Chondrocyte (in vitro differentiated cells): Measurements from ENCODE around the gene SECTM1. TPM values are rescaled to one million over a fixed set of nuclear protein-coding genes. Genes with fewer than 3 reads are reported as not detected.

ENCODE experiments used
- DNase-seq: peaks from one replicate; pipeline ENCODE4 v3.0.0; 2021; ENCODE audit warnings: mixed read lengths, low spot score
- H3K27ac Mint-ChIP-seq: one replicate; pipeline ENCODE4 v1.8.0; 2021; ENCODE audit warnings: mild to moderate bottlenecking, moderate library complexity, mixed read lengths; ENCODE audit not compliant: unreplicated experiment
- H3K27me3 Mint-ChIP-seq: 2 replicates; pipeline ENCODE4 v1.8.0; 2021; ENCODE audit warnings: low read depth, mixed read lengths
- H3K36me3 Mint-ChIP-seq: 2 replicates; pipeline ENCODE4 v1.8.0; 2021; ENCODE audit warnings: low read depth, mixed read lengths
- H3K4me1 Mint-ChIP-seq: 2 replicates; pipeline ENCODE4 v1.8.0; 2021; ENCODE audit warnings: low read depth, mild to moderate bottlenecking, mixed read lengths
- H3K4me3 Mint-ChIP-seq: one replicate; pipeline ENCODE4 v1.8.0; 2021; ENCODE audit warnings: mild to moderate bottlenecking, moderate library complexity, mixed read lengths; ENCODE audit not compliant: unreplicated experiment
- H3K9me3 Mint-ChIP-seq: 2 replicates; pipeline ENCODE4 v1.8.0; 2021; ENCODE audit warnings: low read depth, mixed read lengths
- total RNA-seq: library from RNA; stranded (reverse); gene quantifications from 3 replicates; pipeline ENCODE4 v1.2.1, GENCODE V29; 2021
- TF ChIP-seq, protein P1 (sequence below): fragments of 200-600 bp; sonication (generic); IDR thresholded peaks from 2 replicates; pipeline ENCODE4 v1.5.0; 2021; ENCODE audit warnings: antibody characterized with exemption, mild to moderate bottlenecking, moderate library complexity

The SECTM1 gene
- total RNA-seq, 1 donor from 2014 or later = 2.1 TPM

DNA sequence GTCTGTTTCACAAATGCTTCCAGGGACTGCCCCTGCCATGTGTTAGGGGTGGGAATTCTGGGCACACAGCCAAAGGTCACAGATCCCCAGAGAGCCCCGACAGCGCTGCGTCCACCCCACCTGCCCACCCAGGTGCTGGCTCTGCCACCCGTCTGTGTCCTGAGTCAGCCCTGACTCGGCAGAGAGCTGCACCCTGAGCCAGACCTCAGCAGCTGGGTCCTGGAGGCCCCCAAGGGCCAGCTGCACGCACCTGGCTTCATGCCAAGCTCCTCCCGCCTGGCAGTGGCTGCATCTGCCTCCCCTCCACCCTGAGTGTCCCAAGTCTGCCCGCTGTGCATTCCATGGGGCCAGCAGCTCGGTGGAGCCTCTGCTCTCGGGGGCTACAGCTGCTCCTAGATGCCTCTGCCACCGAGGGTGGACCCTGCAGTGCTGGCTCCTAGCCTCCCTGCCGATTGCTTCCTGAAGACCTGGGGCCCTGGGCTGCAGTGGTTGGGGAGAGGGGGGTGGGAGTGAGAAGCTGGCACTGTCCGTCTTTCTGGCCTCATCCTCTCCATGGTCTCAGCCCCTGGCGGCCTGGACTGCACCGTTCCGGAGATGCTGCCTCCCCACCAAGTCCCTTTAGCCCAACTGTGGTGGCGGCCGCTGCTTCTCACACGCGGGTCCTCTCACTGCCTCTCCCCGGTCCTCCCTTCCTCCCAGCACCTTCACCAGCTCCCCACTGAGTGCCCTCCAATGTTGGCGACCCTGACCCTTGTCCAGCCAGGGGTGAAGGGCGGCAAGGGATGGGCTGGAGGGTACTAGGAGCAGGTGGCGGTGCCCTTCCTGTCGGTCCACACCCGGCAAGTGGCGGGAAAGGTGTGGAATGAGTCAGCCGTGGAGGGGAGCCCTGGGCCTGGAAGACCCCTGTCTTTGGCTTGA is 3.0 kb downstream of the SECTM1 start:
- no peak for DNase-seq
- Mint-ChIP-seq H3K9me3 (no peaks in the 10 kb centered on the region), H3K27me3 (peaks cover 6% of the 10 kb centered on the region), H3K4me3 (no peak overlapping the region), H3K36me3 (no peaks in the 10 kb centered on the region), H3K27ac (no peak overlapping the region), H3K4me1 (peaks cover 35% of the 10 kb centered on the region)
- TF ChIP-seq, protein P1, sequence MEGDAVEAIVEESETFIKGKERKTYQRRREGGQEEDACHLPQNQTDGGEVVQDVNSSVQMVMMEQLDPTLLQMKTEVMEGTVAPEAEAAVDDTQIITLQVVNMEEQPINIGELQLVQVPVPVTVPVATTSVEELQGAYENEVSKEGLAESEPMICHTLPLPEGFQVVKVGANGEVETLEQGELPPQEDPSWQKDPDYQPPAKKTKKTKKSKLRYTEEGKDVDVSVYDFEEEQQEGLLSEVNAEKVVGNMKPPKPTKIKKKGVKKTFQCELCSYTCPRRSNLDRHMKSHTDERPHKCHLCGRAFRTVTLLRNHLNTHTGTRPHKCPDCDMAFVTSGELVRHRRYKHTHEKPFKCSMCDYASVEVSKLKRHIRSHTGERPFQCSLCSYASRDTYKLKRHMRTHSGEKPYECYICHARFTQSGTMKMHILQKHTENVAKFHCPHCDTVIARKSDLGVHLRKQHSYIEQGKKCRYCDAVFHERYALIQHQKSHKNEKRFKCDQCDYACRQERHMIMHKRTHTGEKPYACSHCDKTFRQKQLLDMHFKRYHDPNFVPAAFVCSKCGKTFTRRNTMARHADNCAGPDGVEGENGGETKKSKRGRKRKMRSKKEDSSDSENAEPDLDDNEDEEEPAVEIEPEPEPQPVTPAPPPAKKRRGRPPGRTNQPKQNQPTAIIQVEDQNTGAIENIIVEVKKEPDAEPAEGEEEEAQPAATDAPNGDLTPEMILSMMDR = no peak

DNA sequence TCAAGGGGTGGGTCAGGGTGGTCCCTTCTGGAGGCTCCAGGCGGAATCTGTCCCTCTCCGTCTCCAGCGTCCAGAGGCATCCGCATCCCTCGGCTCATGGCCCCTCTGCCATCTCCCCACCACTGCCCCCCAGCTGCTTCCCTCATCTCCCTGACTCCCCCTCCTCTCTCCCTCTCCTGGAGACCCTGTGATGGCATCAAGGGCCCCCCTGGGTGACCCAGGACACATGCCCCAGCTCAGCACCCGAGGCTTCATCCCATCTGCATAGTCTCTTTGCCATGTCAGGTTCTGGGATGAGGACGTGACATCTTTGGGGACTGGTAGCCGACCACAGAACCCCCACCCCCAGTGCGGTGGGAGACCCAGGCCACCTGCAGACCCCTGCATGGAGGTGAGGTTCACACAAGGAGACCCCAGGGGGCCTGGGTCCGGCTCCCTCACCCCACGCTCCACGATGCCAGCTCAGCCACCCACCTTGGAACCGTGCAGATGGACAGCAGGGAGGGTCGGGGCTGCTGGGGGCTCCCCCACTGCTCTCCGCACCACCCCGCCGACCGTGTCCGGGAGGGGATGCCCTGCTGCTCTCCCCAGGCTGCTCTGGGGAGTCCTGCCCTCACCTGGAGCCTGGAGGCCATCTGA is 3.8 kb downstream of the SECTM1 start:
- TF ChIP-seq, protein P1 = no peak
- Mint-ChIP-seq H3K4me3 (no peak overlapping the region), H3K27me3 (peaks cover 5% of the 10 kb centered on the region), H3K36me3 (no peaks in the 10 kb centered on the region), H3K9me3 (no peaks in the 10 kb centered on the region), H3K27ac (no peak overlapping the region), H3K4me1 (peaks cover 31% of the 10 kb centered on the region)
- no peak for DNase-seq

DNA sequence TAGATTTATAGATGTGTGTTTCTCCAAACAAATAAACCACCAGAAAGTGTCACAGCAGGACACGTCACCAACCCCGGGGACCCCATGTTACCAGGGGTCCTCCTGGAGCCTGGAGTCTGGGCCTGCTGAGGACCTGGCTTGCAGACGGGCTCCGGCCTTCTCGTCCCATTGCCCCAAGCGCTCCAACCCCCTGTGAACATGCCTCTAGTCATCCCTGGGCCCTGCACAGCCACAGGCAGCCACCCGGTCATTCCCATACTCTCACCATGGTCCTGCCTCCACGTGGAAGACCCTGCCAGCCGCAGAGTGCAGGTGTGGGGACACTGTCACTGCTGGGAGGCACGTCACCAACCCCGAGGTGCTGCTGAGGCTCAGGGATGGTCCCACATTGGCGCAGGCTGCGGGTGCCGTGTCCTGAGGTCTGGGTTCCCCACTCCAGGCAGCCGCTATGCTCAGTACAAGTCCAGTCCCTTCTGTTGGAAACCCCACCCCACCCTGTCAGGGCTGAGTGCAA is 4.5 kb downstream of the SECTM1 start:
- no peak for DNase-seq
- Mint-ChIP-seq H3K4me3 (no peak overlapping the region), H3K27ac (no peak overlapping the region), H3K36me3 (no peaks in the 10 kb centered on the region), H3K27me3 (peaks cover 5% of the 10 kb centered on the region), H3K4me1 (peaks cover 28% of the 10 kb centered on the region), H3K9me3 (no peaks in the 10 kb centered on the region)
- TF ChIP-seq, protein P1 = no peak

DNA sequence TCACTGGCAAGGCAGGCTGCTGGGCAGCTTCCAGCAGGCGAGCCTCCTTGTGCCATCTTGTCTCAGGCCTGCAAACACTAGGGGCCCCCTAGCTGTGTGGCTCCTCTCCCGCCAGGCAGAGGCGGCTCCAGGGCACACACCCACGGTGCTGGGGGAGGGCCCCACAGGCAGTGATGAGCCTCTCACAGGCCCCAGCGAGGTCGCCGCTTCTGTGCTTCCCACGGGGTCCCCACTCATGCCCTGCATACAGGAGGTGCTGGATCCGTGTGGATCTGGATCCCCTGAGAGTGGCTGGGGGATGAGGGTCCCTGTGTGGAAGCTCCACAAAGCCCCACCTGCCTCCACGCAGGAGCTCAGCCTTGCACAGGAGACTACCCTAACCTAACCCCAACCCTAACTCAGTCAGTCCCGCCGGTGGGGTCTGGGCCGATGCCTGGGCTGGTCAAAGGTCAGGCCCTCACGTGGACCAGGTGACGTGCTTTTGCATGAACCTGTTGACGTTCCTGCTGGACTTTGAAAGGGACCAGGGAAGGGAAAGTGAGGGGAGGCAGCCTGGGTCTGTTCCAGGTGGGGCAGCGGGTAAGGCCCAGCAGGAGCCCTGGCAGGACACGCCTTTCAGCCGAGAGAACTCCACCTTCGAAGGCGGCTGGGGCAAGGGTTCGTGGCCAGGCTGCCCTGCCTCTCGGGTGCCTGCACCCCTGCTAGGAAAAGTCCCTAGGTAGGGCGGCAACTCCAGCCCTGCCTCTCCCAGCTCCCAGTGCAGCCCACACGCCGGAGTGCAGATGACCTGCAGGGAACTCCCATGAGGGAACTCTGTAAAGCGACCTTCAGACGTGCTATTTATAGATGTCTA is 5.2 kb downstream of the SECTM1 start:
- no peak for DNase-seq
- H3K27me3 Mint-ChIP-seq = peaks cover 9% of the 10 kb centered on the region
- H3K36me3 Mint-ChIP-seq = no peaks in the 10 kb centered on the region
- TF ChIP-seq, protein P1 = no peak
- peaks cover 25% of the 10 kb centered on the region for H3K4me1 Mint-ChIP-seq
- no peak overlapping the region for H3K27ac Mint-ChIP-seq
- no peak overlapping the region for H3K4me3 Mint-ChIP-seq
- H3K9me3 Mint-ChIP-seq = no peaks in the 10 kb centered on the region

DNA sequence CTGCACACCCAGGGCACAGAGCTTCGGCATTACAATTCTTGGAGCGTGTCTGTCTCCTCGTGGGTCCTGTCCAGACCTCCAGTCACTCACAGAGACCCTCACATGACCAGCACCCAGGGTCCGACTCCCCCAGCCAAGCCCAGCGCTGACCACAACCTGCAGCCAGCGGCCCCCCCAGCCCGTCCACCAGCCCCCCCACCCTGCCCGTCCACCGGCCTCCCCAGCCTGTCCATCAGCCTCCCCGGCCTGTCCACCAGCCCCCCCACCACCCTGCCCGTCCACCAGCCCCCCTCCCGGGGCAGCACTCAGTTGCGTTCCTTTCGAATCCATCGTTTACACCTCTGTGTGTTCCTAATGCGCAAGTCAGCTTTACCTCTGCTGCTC is 5.8 kb downstream of the SECTM1 start:
- Mint-ChIP-seq H3K27ac (no peak overlapping the region), H3K4me3 (no peak overlapping the region), H3K9me3 (no peaks in the 10 kb centered on the region), H3K4me1 (peaks cover 22% of the 10 kb centered on the region), H3K27me3 (peaks cover 7% of the 10 kb centered on the region), H3K36me3 (no peaks in the 10 kb centered on the region)
- DNase-seq = no peak
- TF ChIP-seq, protein P1 = no peak
